Esophagus muscularis mucosa (tissue), 4 donors: Measurements from ENCODE around the gene PSD4.

Experiments
- CTCF ChIP-seq, 3 experiments: fragments of 200-600 bp in 2 of 3; fragments of 450-650 bp in 1 of 3; sonication (generic) in 2 of 3; IDR thresholded peaks; one replicate each; pipeline ENCODE4 v1.5.1; 2017 to 2019; ENCODE audit warnings: antibody characterized with exemption in 3 of 3, mild to moderate bottlenecking in 2 of 3, moderate library complexity in 1 of 3
- EP300 ChIP-seq: sonication (generic); formaldehyde crosslinking; IDR thresholded peaks from one replicate; pipeline ENCODE4 v1.6.1; 2017; ENCODE audit warnings: antibody characterized with exemption
- POLR2A ChIP-seq: fragments of 450-650 bp; IDR thresholded peaks from one replicate; pipeline ENCODE4 v1.6.1; 2017; ENCODE audit warnings: antibody characterized with exemption, moderate library complexity, mild to moderate bottlenecking, low read depth

GRCh38 chr2:113157897-113158753 is 15.6 kb upstream of the PSD4 start:
- TF ChIP-seq CTCF (IDR thresholded peaks at IDR 0.05) (no peak), POLR2A (no peak), EP300 (no peak)
